Iris pigment epithelial cell (primary cell): ENCODE results near the gene TXNRD1.
"Not testable (repeated sequence)": the region's sequence is repeated elsewhere in the genome, so short reads cannot be mapped to it uniquely, and the experiment has no call there.

ENCODE experiments used
- DNase-seq: peaks from one replicate; pipeline ENCODE4 v3.0.0-alpha.2; 2011; ENCODE audit warnings: low read depth

TXNRD1 gene

DNA sequence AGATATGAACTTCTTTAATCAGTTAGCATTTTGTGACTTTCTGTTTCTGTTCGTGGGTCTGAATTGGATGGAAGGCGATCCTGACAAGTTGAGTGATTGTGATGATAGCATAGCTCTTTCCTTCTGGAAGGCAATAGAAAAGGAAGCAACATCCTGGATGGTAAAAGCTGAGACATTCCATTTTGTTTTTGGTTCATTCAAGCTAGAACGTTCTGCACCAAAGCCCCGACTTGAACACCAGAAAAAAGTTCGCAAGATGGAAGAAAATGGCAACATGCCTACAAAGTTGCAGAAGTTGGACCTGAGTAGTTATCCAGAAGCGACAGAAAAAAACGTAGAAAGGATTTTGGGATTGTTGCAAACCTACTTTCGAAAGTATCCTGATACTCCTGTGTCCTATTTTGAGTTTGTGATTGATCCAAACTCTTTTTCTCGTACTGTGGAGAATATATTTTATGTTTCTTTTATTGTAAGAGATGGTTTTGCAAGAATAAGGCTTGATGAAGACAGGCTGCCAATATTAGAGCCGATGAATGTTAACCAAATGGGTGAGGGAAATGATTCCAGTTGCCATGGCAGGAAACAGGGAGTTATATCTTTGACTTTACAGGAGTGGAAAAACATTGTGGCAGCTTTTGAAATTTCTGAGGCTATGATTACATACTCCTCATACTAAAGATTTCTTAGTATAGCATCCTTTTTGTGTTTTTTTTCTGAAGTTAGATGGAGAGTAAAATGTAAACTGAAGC, 88.9 kb downstream of the TXNRD1 start:
- no peak for DNase-seq

- no peak for DNase-seq
These were observed 89.8 kb downstream of the TXNRD1 start for GRCh38 chr12:104305349-104305748.

- no peak for DNase-seq
These were observed 90.8 kb downstream of the TXNRD1 start for GRCh38 chr12:104306376-104306775.

DNA sequence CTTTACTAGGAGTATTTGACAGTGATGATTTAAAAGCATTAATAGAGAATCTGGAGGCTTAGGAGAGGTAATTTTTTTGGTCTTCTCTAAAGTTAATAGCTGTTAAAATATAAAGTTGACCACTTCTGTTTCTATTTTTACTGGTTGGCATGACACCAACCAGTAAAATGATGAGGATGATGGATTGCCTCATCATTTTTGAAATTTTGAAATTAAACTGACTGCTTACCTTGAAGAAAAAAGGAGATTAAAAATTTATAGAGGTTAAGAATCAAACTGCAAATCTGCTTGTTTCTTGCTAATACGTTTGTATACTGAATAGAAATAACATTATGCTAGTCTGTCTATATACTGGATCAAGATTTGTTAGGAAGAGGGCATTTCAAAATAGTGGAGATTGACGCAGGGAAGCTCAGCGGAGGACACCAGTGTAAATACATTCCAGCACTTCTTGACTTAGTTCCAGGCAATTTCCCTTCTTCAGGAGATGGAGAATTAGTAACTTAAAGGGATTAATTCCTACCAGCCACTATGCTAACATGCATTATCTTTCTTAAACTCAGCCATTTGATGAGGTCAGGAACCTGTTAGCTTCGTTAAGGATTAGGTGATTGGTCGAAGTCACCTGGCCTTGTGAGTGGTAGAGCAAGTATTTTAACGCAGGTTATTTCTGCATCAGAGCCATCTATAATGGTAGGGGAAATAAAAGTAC, 91.5 kb downstream of the TXNRD1 start:
- peak; percentile 67 for DNase-seq

DNA sequence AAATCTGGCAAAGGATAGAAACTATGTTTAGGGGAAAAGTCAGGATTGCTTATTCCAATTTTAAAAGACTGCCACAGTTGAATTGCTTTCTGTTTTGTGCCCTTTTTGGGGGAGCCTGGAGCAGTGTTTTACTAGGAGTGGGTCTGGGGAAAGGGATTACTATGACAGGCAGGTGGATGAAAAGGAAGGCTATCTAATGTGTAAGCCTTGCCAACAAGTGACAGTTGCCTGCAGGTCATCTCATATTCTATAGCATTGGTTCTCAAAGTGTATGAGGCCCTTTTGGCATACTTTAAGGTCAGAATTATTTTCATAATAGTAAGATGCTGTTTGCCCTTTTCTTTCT, 92.0 kb downstream of the TXNRD1 start:
- DNase-seq = no peak

- no peak for DNase-seq
These were observed 93.9 kb downstream of the TXNRD1 start for GRCh38 chr12:104309446-104309993.

- no peak for DNase-seq
These were observed 95.4 kb downstream of the TXNRD1 start for GRCh38 chr12:104310751-104311633.

- no peak for DNase-seq
These were observed 96.6 kb downstream of the TXNRD1 start for GRCh38 chr12:104312202-104312601.

DNA sequence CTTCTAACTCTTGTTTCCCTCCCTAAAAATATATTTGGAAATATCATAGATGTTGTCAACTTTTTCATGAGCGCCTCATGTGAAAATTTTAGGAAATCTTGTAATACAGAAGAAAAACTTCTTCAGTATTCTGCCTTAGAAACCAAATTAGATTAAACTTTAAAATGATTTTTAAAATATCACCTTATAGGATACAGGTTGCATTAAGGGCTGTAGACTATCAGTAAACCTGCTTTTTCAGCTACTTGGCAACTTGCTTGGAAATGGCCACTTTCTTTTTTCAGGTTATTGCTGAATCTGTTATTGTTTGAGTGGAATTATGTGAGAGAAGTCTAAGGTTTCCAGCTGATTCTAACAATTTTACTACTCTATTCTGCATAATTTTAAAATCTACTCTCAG, 97.1 kb downstream of the TXNRD1 start:
- DNase-seq = no peak

DNA sequence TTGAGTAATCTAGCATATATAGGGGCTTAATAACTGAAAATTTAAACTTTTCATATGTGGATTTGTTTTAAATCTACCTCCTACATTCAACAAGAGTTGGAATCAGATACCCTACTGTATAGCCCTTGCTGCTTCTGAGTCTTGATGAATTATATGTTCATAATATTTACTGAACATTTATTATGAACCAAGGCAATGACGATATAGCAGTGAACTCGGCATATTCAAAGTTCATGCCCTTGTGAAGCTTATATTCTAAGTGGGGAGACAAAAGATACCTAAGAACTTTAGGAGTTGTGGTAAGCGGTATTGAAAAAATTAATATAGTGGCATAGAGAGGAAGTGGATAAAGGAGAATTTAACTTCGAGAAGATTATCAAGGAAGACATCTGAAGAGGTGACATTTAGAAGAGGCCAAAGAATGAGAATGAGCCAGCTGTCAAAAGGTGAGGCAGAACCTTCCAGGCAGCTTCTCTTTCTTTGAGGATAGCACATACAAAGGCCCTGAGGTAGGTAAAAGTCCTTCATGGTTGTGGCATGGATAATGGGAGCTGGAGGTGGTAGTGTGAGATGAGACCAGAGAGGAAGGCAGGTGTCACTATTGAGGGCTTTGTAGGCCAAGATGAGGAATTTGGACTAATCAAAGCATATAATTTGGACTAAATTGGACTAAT, 98.1 kb downstream of the TXNRD1 start:
- no peak for DNase-seq

DNA sequence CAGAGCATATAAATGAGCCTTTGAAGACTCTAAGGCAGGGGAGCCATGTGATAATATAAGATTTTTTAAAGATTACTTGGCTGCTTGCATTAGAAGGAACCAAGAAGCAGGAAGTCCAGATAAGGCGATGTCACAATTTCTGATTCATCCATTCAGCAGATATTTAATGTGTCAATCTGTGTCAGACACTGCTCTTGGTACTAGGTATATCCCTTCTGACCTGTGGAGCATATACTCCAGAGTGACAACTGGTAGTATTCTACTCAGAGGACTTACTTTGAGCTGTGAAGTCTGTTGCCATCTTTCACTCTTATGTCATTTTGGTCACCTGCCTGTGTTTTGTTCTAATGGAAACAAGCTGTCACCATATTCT, 98.6 kb downstream of the TXNRD1 start:
- peak; percentile 70 for DNase-seq

- DNase-seq = no peak
These were observed 100.0 kb downstream of the TXNRD1 start for GRCh38 chr12:104315326-104316224.

- no peak for DNase-seq
These were observed 101.4 kb downstream of the TXNRD1 start for GRCh38 chr12:104316936-104317335.

GRCh38 chr12:104317538-104318210, 102.1 kb downstream of the TXNRD1 start:
- DNase-seq = no peak

DNA sequence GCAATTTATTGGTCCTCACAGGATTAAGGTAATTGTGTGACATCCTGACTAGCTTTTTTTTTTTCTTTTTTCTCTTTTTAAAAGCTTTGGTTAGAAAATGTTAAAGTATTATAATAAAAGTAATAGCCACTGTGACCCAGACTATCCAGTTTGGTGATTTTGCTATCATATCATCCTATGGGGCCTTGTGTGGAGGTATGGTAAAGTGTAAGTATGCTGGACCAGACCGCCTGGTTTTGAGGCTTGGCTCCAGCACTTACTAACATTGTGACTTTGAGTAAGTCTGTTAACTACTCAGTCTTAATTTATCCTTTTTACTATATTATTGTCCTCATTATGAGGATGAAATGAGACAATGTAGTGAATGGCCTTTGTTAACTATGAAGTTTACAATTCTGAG, 103.4 kb downstream of the TXNRD1 start:
- no peak for DNase-seq

DNA sequence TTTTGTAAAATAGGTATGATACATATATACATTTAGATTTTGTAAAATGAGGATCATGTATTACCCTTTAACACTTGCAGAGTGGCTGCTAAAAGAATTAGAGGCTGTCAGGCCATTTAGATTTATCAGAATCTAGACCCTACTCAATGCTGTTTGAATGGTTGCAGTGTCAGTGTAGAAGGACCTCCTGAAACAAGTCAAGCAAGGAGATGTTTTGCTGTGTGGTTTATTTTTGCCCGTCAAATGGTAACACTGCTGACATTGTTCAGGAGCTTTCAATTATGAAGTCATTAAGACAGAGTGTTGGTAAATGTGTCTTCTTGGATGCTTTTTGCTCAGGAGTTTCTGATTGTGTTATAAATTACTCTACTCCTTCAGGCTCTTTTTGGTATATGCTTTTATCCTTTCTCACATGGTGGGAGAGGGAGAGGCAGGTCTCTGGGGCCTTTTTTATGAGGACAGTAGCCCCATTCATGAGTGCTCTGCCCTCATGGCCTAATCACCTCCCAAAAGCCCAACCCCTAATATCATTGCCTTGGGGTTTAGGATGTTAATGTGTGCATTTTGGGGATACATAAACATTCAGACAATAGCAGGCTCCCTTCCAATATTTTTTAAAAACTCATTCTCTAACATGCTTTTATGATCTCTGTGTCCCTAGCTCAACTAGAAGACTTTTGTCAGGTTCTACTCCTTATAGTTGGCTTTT, 104.5 kb downstream of the TXNRD1 start:
- DNase-seq = no peak

DNA sequence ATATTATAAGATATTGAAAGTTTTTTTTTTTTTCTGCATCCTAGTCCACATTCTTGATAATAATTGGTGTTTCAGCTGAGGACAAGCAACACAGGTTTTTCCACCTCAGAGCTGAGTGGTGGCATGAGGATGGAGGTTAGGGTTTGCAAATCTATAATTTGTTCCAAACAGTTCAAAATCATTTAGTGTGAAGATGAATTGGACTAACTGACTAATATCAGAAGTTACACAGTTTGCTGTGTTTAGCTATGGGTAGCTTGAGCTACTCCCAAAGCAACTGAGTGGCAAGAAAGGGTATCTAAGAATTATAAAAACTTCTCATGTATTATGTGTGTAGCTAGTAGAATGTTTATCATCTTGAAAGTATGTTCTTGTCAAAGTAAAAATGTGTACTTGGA, 105.0 kb downstream of the TXNRD1 start:
- no peak for DNase-seq

DNA sequence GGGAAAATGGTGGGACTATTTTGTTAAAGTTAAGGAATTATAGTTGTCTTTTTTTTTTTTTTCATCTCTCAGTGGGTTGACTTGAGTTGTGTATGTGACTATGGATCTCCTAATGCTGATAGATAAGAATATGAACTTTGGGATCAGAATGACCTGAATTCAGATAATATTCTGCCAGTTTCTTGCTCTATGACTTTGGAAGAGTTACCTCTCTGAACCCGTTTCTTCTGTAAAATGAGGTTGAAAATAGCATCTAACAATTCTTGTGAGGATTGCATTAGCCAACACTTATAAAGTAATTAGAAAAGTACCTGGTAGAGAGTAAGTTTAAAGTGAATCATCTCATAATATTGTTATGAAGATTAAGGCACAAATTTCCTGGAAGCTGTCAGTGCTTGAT, 106.4 kb downstream of the TXNRD1 start:
- no peak for DNase-seq

GRCh38 chr12:104322533-104322932, 107.0 kb downstream of the TXNRD1 start:
- not testable (repeated sequence) for DNase-seq

- DNase-seq = no peak
These were observed 108.3 kb downstream of the TXNRD1 start for GRCh38 chr12:104323899-104324298.
